GM18870 (cell line): ENCODE results near the gene GALNT14.
"Not testable (repeated sequence)": the region's sequence is repeated elsewhere in the genome, so short reads cannot be mapped to it uniquely, and the experiment has no call there.

Experiments used
- ATAC-seq: cut with Tn5 transposase; IDR thresholded peaks from one replicate; pipeline ENCODE4 v1.9.1; 2021; ENCODE audit warnings: moderate library complexity; ENCODE audit not compliant: unreplicated experiment

The GALNT14 gene

GRCh38 chr2:31138037-31138962 is at the start of gene GALNT14:
GALNT14 (minus strand) TSS chr2:31138440; CDS start chr2:31138086, 354 bp downstream.
- ATAC-seq, result no peak

GRCh38 chr2:31187166-31187565 is 48.9 kb upstream of the GALNT14 start:
- ATAC-seq, result no peak

GRCh38 chr2:31183973-31184372 is 45.7 kb upstream of the GALNT14 start:
- not testable (repeated sequence) for ATAC-seq

- no peak for ATAC-seq
Measured at GRCh38 chr2:31176742-31177141, 38.5 kb upstream of the GALNT14 start.

DNA sequence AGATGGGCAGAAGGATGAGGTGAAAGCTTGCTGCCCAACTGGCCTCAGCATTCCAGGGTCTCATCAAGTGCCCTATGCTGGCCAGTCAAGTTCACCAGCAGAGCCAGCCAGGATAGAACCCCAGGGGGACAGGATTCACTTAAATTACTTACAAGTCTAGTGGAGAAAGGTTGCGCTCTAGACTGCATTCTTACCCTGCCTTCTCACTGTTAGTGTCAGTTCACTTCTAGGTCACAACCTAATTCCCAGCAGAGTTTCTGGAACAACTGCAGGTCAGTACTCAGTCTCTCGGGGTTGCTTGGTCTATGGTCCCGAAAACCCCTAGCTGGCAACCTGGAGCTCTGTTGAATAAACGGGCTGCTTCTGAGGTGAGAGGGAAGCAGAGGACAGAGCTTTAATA is 32.9 kb upstream of the GALNT14 start:
- ATAC-seq, result no peak

- ATAC-seq, result no peak
Measured at GRCh38 chr2:31170071-31170698, 31.9 kb upstream of the GALNT14 start.

GRCh38 chr2:31168291-31168690 is 30.1 kb upstream of the GALNT14 start:
- no peak for ATAC-seq

GRCh38 chr2:31166925-31167324 is 28.7 kb upstream of the GALNT14 start:
- ATAC-seq, result no peak

GRCh38 chr2:31163011-31163539 is 24.8 kb upstream of the GALNT14 start:
- no peak for ATAC-seq

DNA sequence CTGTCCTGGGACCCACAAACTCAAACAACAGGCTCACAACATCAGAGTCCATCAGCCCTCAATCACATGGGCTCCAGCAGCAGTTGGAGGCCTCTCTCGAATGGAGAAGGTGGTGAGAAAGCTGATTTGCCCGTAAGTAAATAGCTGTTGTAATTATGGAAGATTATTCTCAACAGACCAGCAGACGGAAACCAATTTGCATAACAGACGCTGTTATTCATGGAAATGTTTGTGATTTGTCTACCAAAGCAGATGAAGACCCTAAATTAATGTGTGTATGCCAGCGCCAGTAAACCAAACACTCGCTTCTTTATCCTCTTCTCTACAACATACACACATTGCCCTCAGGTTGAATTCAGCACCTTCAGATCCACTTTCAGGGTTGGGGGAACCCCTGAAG is 23.4 kb upstream of the GALNT14 start:
- ATAC-seq, result no peak

GRCh38 chr2:31151501-31151900 is 13.3 kb upstream of the GALNT14 start:
- no peak for ATAC-seq

DNA sequence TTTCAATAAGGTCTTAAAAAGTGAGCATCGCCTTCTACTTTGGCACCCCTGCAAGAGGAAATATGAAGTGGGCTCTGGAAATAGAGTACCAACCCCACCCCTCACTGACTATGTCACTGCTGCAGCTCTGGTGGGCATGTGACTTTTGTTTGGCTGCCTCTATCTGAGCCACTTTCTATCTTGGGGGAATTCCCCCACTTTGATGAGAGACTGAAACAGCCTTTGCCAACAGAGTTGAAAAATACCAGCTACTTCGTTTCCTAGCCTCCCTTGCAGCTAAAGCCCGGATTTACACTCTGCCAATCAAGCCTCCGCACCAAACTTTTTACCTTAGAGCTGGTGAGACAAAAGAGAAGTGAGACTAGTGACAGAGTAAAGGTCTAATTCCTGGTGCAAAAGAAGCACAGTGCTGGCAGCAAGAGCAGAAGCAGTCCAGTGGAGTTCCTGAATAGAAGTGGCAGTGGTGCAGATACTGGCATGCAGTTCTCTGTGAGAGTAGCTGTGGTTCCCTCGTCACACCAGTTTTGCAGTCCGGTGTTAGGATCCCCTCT is 12.0 kb upstream of the GALNT14 start:
- no peak for ATAC-seq

DNA sequence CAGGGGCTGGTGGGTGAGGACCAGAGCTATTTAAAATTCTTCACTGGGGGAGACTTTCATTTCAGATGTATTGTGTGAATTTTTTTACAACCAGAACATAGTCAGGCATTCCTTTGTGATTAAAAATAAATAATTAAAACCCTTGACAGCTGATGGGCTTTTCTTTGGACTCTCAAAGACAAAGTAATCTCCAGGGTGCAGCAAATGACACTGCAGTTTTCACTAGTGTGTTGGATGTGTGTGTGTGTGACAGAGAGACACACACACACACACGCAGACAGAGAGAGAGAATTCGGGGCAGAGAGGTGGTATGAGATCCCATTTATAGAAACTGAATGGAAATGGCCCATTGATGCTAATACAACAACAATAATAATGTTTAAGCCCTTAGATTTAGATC is 10.3 kb upstream of the GALNT14 start:
- no peak for ATAC-seq

- ATAC-seq, result no peak
Measured at GRCh38 chr2:31147645-31148044, 9.4 kb upstream of the GALNT14 start.

- ATAC-seq, result no peak
Measured at GRCh38 chr2:31142110-31142509, 3.9 kb upstream of the GALNT14 start.

DNA sequence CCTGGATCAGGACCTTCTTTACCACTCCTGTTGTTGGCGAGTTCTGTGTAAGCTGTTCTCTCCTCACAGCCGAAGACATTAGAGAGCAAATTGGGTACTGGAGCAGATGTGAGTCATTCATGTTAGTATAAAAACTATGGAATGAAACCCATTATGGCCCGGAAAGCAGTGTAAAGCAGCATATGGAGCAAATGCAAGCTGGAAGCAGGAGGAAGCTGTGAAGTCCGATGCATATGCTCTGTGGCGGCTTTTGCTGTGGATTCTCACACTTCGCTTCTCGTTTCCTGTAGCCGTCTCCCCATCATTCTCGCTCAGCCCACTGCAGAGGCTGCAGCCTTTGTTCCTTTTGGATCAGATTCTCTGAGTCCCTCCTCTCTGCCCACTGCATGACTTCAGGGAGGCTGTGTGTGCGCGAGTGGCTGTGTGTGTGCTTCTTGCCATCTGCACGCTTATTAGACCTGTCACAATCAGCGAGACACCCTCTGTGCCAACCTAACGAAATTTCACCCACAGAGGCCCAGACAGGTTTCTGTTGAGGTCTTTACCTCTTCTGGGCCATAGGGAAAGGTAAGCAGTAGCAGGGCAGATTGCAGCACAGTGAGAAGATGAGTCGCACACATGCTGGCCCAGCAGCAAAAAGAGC is 3.3 kb upstream of the GALNT14 start:
- no peak for ATAC-seq

GRCh38 chr2:31140151-31140550 is 1.9 kb upstream of the GALNT14 start:
- no peak for ATAC-seq

GRCh38 chr2:31139671-31140070 is 1.4 kb upstream of the GALNT14 start:
- no peak for ATAC-seq

DNA sequence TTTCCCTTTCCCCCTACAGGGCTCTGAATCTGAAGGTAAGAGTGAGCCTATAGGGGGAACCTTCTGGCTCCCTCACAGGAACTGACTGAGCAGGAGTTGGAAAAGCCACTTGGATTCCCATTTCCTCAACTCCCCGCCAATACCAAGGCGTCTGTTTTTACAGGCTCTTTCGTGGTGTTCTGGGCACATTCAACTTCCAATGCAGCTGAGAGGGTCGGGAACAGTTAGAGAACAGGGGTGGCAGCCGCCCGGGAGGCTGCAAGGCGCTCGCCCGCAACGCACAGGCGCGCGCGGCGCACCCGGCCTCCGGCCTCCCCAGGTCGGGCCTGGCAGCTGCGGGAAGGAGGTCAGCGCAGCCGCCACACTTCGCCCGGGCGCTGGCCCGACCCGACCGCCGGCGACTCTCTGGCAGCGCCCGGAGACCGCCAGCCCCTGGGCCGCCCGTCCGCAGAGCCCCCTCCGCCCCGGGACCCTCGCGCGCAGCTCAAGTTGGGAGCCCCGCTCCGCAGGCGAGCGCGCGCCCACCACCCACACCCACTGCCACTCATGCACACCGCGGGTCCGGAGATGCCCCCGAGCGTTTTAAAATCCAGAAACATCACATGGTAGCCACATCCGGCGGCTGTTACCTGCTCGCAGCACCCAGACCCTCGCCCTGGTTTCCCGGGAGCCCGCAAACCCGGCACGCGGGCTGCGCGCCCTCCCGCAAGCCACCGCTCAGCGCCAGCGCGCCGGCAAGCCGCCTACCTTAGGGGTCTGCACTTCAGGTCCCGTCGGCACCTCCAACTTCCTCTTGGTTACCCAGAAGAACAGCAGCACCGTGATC is 816 bp downstream of the GALNT14 start:
- ATAC-seq, result no peak

GRCh38 chr2:31136732-31137131 is 1.5 kb downstream of the GALNT14 start:
- ATAC-seq, result no peak
